NCI-H187 (cell line): ENCODE results near the gene LRP3.
A peak's percentile ranks its signal among the peaks of the same experiment; 100 is the strongest.
"Not testable (repeated sequence)": the region's sequence is repeated elsewhere in the genome, so short reads cannot be mapped to it uniquely, and the experiment has no call there.

Source experiments
- DNase-seq, 2 experiments: peaks; one replicate each; lab custom pipeline; 2025; lab: John Stamatoyannopoulos, UW

Gene LRP3

DNA sequence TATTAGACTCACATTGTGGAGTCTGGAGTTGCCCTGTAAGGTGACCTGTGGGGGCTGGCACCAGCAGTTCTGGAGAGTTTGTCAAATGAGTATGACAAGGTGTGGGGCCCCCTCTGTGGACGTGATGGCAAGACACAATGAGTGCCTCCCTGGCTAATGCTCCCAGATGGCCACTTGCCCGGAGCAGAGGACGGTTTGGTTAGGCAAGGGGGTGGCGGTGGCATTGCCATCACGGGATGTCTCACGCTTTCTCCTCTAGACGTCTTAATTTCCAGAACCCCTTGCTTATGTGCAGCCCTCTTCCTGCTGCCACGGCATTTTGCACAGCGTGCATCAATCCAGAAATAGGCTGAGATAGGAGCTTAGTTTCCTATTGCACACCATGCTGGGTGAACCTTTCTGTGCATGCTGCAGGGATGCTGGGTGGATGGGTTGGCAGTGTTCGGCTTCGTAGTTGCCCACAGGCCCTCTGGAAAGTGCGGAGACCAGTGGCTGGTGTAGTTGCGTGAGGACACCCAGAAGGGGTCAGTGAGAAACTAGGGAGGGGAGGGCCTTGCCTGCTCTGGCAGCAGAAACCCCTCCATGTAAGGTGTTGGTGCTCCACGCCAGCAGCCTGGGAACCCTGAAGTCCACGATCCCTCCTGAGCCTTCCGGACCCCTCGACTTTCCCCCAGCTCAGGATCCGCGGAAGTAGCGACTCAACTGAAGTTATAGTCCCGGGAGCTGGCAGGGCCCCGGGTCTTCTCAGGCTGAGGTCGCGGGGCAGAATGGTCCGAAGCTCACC is 18.1 kb upstream of the LRP3 start:
- DNase-seq: no peak

- peak; percentile 98 to 100 for DNase-seq
These were observed 17.3 kb upstream of the LRP3 start for GRCh38 chr19:33176670-33177416.

DNA sequence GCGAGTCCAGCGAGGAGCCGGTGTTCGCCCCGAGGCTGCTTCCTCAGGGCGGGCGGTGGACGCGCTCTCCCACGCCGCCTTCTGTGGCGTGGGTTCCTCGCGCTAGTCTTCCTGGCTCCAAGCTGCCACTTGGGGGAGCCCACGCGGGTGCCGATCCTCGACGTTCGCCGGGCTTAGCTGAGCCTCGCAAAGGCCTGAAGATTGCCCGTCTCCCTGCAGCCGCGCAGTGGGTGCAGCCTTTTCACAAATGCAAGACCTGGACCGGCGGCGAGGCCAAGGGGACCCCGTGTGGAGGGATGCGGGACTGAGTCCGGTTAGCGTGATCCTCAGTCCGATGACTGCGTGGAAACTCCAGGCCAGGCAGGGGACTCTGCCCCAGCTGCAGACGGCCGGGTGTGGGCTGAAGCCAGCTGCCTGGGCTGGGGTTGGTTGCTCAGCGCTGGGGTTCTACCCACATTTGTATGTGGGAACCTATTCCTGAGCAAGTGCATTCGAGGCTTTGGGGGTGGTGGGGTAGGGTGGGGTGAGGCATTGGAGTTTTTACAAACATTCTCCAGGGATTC is 16.6 kb upstream of the LRP3 start:
- DNase-seq: peak in 1 of 2 experiments; percentile 51

DNA sequence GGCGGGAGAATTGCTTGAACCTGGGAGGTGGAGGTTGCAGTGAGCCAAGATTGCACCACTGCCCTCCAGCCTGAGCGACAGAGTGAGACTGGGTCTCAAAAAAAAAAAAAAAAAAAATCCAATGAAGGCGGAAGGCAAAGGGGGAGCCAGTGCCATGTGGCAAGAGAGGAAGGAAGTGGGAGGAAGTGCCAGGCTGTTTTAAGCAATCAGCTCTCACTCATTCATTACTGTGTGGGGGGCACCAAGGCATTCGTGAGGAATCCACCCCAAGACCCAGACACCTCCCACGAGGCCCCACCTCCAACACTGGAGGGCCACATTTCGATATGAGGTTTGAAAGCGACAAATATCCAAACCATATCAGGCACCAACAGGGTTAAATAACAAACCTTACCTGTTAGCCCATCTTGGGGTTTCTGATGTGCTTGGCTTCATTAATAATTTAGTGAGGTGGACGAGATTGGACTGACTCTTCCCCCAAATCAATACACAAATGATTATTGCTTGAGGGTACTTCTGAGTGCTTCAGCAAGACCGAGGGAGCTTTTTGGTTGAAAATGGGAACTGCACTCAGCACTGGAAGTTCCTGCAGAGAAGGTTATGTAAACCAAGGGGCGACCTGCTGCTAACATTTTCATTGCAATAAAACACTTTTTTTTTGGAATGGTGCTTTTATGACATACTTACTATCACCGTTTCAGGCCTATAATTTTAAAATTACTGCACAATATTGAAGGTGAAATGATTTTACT is 7.5 kb upstream of the LRP3 start:
- DNase-seq: no peak

GRCh38 chr19:33187183-33187540 is 7.0 kb upstream of the LRP3 start:
- no peak for DNase-seq

- no peak for DNase-seq
These were observed 4.7 kb upstream of the LRP3 start for GRCh38 chr19:33189453-33189852.

DNA sequence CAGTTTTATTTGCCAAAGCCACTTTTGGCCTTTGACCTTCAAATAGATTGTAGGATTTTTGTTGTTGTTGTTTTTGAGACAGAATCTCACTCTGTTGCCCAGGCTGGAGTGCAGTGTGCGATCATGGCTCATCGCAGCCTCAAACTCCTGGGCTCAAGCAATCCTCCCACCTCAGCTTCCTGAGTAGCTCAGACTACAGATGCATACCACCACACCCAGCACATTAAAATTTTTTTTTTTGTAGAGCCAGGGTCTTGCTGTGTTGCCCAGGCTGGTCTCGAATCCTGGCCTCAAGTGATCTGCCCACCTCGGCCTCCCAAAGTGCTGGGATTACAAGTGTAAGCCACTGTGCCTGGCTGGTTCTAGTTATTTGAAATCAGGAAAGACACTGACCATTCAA is 3.0 kb upstream of the LRP3 start:
- DNase-seq: not testable (repeated sequence)

DNA sequence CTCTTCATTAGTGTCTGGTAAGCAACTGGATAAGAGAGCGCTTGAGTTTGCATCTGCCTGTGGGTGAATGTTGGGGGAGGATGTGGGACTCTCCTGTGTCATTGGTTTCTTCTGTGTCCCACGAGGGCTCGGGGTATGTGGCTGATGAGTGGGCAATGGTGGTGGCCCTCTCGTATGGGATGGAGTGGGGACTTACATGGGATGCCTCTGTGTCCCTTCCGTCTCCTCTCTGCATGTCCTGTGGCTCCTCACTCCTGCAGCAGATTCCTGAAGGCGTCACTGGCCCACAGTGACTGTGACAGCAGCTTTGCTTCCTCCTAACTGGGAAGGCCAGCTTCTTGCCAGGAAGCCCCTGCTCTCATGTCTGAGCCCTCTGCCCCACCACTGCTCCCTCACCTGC is 2.6 kb upstream of the LRP3 start:
- DNase-seq: no peak

GRCh38 chr19:33192010-33192409 is 2.1 kb upstream of the LRP3 start:
- no peak for DNase-seq

DNA sequence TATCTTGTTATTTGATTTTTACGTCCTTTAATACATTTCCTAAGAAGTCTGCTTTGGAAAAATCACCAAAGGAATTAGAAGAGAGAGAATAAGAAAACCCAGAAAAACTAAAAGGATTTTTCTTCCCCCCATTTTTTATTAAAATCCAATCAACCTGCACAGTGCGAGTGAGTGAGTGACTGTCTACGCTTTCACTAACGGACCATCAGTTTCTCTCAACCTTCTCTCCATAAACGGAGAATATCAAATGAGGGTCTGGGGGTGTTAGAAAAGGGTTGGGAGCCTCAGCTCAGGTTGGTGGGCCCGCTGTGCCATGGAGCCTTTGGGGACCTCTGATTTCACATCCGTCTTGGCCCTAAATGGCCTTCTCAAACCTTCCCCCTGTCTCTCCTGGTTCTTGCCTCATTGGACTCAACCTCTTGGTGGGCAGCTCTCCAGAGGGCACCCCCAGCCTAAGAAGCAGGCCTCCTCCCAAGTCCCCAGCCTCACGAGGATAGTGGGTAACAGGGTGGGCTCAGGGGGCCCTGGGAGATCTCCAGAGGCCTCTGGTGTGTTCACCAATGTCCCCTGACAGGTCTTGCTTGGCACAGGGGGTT is 763 bp upstream of the LRP3 start:
- DNase-seq: no peak

DNA sequence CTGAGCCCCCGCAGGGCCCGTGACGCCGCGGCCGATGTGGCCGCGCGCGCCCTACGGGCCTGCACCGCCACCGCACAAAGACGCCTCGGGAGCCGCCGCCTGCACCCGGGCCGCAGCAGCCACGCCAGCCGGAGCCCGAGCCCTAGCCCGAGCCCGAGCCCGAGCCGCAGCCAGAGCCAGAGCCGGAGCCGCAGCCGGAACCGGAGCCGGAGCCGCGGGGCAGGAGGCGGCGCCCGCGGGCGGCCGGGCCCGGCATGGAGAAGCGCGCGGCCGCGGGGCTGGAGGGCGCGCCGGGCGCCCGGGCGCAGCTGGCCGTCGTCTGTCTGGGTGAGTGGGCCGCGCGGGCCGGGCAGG is 379 bp downstream of the LRP3 start:
- no peak for DNase-seq

GRCh38 chr19:33194886-33195644 is 935 bp downstream of the LRP3 start:
- no peak for DNase-seq

- no peak for DNase-seq
These were observed 1.7 kb downstream of the LRP3 start for GRCh38 chr19:33195645-33196347.

DNA sequence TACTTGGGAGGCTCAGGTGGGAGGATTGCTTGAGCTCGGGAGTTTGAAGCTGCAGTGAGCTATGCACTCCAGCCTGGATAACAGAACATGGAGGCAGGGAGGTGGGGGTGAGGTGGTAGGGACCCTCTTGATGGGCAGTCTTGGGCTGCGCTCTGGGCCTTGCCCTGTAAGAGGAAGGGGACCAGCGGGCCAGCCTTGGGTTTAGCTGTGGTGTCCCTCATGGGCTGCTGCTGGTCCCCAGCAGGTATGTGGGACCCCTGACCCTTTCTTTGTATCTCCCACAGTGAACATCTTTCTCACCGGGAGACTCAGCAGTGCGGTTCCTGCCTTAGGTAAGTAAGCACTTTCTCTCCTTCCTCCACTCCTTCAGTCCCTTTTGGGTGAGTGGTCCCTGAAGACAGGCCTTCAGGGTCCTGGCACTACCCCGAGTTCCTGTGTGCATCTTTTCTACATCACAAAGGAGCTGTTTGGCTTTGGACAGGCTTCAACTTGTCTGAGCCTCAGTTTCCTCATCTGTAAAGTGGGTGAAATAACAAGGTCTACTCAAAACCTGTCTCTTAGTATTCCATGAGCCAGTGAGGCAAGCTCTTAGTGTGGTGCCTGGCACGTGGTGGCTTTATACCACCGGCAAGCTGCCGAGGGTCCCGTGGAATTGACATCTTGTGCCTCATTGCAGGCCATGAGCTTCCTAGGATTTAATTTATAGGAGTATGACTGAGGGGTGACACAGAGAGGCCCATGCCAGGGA is 2.5 kb downstream of the LRP3 start:
- no peak for DNase-seq

DNA sequence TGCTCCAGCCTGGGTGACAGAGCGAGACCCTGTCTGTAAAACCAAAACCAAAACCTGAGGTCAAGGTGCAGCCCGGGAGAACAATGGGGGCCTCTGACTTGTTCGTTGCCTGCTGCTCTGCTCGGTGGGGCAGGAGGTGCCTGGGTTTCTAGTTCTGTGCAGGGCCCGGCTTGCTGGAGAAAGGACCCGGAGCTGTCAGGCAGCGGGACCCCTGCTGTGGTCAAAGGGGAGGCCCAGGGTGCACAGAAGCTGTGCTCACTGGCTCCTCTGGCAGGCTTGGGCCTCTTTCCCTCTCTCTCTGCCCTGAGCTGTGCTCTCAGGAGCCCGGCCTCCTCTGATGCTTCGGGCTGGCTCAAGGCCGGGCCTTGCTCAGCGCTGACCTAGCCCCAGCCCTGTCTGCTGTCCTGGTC is 3.5 kb downstream of the LRP3 start:
- DNase-seq: no peak

GRCh38 chr19:33198169-33198568 is 4.0 kb downstream of the LRP3 start:
- no peak for DNase-seq

GRCh38 chr19:33199441-33200265 is 5.5 kb downstream of the LRP3 start:
- DNase-seq: no peak

GRCh38 chr19:33201473-33201872 is 7.3 kb downstream of the LRP3 start:
- no peak for DNase-seq

DNA sequence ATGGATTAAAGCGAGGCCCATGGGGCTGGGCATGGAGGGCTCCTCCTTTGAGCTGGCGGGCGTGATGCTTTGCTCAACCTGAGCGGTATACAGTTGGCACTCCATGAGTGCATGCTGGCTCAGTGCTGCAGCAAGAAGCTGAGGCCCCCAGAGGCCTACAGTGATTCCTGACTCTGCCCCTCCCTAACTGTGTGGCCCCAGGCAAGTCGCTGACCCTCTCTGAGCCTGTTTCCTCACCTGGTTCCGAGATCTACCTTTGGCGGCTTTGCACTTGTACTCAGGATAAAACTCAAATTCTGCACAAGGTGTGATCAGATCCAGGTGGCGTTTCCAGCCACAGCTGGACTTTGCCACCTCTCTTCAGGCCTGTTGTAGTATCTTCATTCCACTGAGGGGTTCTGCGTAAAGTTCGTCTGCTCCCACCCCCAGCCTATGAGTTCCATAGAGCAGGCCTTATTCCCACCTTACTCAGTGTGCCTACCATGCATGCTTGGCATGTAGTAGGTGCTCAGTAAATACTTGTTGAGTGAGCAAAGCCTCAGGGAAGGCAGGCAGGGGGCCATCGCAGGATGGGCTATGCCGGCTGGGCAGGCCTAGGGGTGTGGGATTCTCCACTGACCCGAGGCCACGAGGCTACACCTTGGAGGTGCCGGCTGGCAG is 7.9 kb downstream of the LRP3 start:
- no peak for DNase-seq
